Body of pancreas (tissue), 4 donors: ENCODE results near the gene DHX34. TPM values are rescaled to one million over a fixed set of nuclear protein-coding genes. Genes with fewer than 3 reads are reported as not detected.

ENCODE experiments used
- ATAC-seq: fragments of 150-250 bp; one replicate; pipeline ENCODE4 v1.9.1; 2016
- DNase-seq, 4 donors: peaks; one replicate each; pipeline ENCODE4 v3.0.0-alpha.2; 2019
- H3K27ac ChIP-seq, 4 donors: fragments of 200-600 bp; sonication (generic); 1 replicate in 3 of 4; 2 replicates in 1 of 4; pipeline versions ENCODE4 v1.5.1 to v1.6.1; 2016 to 2019; ENCODE audit warnings: mild to moderate bottlenecking in 1 of 4, mixed read lengths in 1 of 4, moderate library complexity in 1 of 4
- H3K27me3 ChIP-seq, 2 donors: fragments of 200-600 bp; sonication (generic); one replicate each; pipeline ENCODE4 v1.6.0; 2016; ENCODE audit warnings: mild to moderate bottlenecking in 1 of 2
- H3K36me3 ChIP-seq, 2 donors: fragments of 200-600 bp; sonication (generic); replicated peaks in 1 of 2; 2 replicates each; pipeline ENCODE4 v1.5.1; 2016; ENCODE audit warnings: low read depth in 2 of 2; ENCODE audit not compliant: insufficient read depth in 1 of 2
- H3K4me1 ChIP-seq: fragments of 200-600 bp; sonication (generic); one replicate; pipeline ENCODE4 v1.6.0; 2016
- H3K4me3 ChIP-seq, 2 donors: fragments of 200-600 bp; sonication (generic); 1 replicate in 1 of 2; 2 replicates in 1 of 2; pipeline ENCODE4 v1.5.1; 2016 to 2019
- H3K9me3 ChIP-seq, 3 donors: fragments of 200-600 bp; sonication (generic); 1 replicate in 2 of 3; 2 replicates in 1 of 3; pipeline ENCODE4 v1.5.1; 2016
- CTCF ChIP-seq, 7 experiments: fragments of 450-650 bp in 4 of 7; fragments of 200-600 bp in 3 of 7; sonication (generic) in 3 of 7; IDR thresholded peaks; one replicate each; pipeline ENCODE4 v1.5.1; 2016 to 2019; ENCODE audit warnings: antibody characterized with exemption in 7 of 7
- POLR2A ChIP-seq, 3 donors: fragments of 450-650 bp; IDR thresholded peaks; one replicate each; pipeline ENCODE4 v1.6.1; 2016; ENCODE audit warnings: antibody characterized with exemption in 3 of 3, mild to moderate bottlenecking in 2 of 3
- WGBS, 2 donors: methylation state at CpG; one replicate each; pipeline ENCODE4 v1.1.5; 2017; 5-methylcytosine and 5-hydroxymethylcytosine counted together
- intact Hi-C: fragments of 100-400 bp; cut with DNase I; formaldehyde crosslinking; loops from one replicate; pipeline ENCODE4 v1.15.1; 2023
- total RNA-seq, 2 donors: library from RNA; depleted of rRNA; stranded (reverse); fragments of >200 nt; gene quantifications; one replicate each; pipeline ENCODE4 v1.1.0, GENCODE V29; 2016

Gene DHX34
- total RNA-seq, 2 donors from 2014 or later = 16.1 to 50.4 TPM

GRCh38 chr19:47323409-47323808, 25.7 kb upstream of the DHX34 start:
- H3K4me1 ChIP-seq = no peaks in the 10 kb centered on the region
- H3K9me3 ChIP-seq = no peaks in the 10 kb centered on the region
- H3K36me3 ChIP-seq = no peaks in the 10 kb centered on the region
- TF ChIP-seq POLR2A (IDR thresholded peaks at IDR 0.05) = no peak
- no peak for TF ChIP-seq CTCF (IDR thresholded peaks at IDR 0.05)
- H3K27ac ChIP-seq = peak overlapping the region in 2 of 4 donors; percentile 6 to 58
- intact Hi-C loops = no loop called here
- H3K4me3 ChIP-seq = no peak overlapping the region
- H3K27me3 ChIP-seq = no peaks in the 10 kb centered on the region
- DNase-seq (no peak), ATAC-seq (no peak)
- WGBS, 2 donors = 63 to 67% methylated on average over 4 to 8 of the region's 8 CpGs

- no peaks in the 10 kb centered on the region for H3K4me1 ChIP-seq
- WGBS, 2 donors = 73 to 77% methylated on average over 12 of the region's 12 CpGs
- intact Hi-C loops = no loop called here
- H3K27ac ChIP-seq = peak overlapping the region in 2 of 4 donors; percentile 6 to 58
- H3K4me3 ChIP-seq = no peak overlapping the region
- H3K27me3 ChIP-seq = no peaks in the 10 kb centered on the region
- peak in 1 of 4 donors; percentile 42 for DNase-seq
- H3K9me3 ChIP-seq = no peaks in the 10 kb centered on the region
- no peak for ATAC-seq
- H3K36me3 ChIP-seq = no peaks in the 10 kb centered on the region
- TF ChIP-seq CTCF (IDR thresholded peaks at IDR 0.05) (no peak), POLR2A (IDR thresholded peaks at IDR 0.05) (no peak)
These were observed 25.2 kb upstream of the DHX34 start for GRCh38 chr19:47323872-47324271.

GRCh38 chr19:47324502-47324901, 24.6 kb upstream of the DHX34 start:
- Histone ChIP-seq H3K36me3 (no peaks in the 10 kb centered on the region), H3K27ac (peak overlapping the region in 1 of 4 donors; percentile 58), H3K4me3 (no peak overlapping the region), H3K27me3 (no peaks in the 10 kb centered on the region), H3K4me1 (no peaks in the 10 kb centered on the region), H3K9me3 (no peaks in the 10 kb centered on the region)
- DNase-seq = peak in 2 of 4 donors; percentile 13 to 74
- intact Hi-C loops = no loop called here
- TF ChIP-seq CTCF (IDR thresholded peaks at IDR 0.05) (no peak), POLR2A (IDR thresholded peaks at IDR 0.05) (peak in 1 of 3 donors; percentile 43)
- ATAC-seq = peak; percentile 12
- WGBS, 2 donors = 48 to 49% methylated on average over 6 to 9 of the region's 9 CpGs

GRCh38 chr19:47330466-47330869, 18.6 kb upstream of the DHX34 start:
- no peak overlapping the region for H3K4me3 ChIP-seq
- intact Hi-C loops = no loop called here
- peak in 1 of 4 donors; percentile 61 for DNase-seq

More at GRCh38 chr19:47330466-47330869, 18.6 kb upstream of the DHX34 start:
- Histone ChIP-seq H3K36me3 (no peaks in the 10 kb centered on the region), H3K9me3 (no peaks in the 10 kb centered on the region), H3K27me3 (no peaks in the 10 kb centered on the region), H3K4me1 (no peaks in the 10 kb centered on the region), H3K27ac (peak overlapping the region in 1 of 4 donors; percentile 75)
- WGBS, 2 donors = 46 to 48% methylated on average over 9 of the region's 9 CpGs
- TF ChIP-seq CTCF (IDR thresholded peaks at IDR 0.05) (no peak), POLR2A (IDR thresholded peaks at IDR 0.05) (no peak)
- no peak for ATAC-seq
